NCI-H748 (cell line): Measurements from ENCODE around the gene MEF2D.

Experiments used
- DNase-seq: peaks from one replicate; lab custom pipeline; 2025; ENCODE audit not compliant: unreplicated experiment; lab: John Stamatoyannopoulos, UW

Gene MEF2D

DNA sequence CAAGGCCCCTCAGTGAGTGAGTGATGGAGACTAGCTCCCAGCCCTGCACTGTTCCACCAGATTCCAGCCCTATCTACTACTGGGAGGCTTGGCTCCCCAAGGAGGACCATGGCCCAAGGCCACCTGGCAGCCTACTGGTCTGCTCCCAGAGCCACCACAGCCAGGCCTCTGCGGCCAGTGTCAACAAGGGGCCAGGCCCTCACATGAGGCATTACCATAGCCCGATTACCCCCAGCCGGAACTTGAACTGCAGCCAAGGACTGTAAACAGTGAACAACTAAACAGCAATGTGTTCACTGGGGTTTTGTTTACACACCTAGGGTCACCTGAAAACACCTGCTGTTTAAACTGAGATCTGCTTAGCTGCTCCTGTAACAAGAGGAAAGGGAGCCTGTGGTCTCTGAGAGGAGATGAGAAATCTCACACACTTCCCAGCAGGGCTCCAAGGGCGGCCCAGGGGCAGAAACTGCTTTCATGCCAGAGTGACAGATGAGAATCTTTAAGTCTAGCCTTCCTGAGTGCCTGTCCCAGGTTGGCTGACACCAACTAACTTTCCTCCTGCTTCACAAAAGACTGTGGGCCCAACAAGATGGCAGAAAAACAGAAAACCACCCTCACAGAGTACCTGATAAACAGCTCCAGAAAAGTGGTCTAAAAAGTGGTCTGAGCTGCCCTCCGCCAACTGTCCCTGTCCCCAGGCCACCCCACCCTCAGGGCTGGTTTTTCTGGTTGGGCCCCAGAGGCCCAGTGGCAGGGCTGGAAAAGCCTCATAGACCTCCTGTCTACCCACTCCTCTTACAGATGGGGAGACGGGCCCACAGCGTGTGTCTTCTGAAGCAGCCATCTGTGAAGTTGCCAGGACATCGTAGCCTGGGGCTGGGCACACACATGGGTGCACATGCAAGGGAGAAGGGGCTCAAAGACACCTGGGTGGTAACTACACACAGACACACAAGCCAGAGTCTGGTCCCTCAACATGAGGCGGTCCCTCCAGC, 28.8 kb downstream of the MEF2D start:
- DNase-seq, result peak; percentile 98

- DNase-seq, result no peak
These were observed 30.1 kb downstream of the MEF2D start for GRCh38 chr1:156470473-156470872.

DNA sequence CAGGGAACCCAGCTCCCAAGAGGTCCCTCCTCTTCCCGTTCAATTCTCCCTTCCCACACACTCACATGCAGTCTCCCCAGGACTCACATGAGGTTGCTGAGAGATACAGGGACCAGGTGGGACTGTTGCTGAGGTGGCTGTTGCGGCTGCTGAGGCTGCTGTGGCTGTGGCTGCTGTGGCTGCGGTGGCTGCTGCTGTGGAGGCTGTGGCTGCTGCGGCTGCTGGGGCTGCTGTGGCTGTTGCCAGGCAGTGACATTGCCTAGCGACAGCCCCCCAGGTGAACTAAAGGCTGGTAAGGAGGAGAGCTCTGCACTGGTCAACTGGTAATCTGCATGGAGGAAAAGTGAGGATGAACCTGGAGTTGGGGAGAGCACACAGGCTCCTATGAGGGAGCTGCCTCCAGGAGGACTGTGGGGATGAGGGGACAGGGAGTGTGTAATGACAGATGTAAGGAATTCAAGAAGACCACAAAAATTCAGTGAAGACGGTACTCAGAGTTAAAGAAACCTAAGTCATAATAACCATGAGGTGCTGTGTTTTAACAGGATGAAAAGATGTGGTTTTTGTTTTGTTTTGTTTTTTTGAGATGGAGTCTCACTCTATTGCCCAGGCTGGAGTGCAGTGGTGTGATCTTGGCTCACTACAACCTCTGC, 31.8 kb downstream of the MEF2D start:
- DNase-seq, result no peak

GRCh38 chr1:156467906-156468305, 32.7 kb downstream of the MEF2D start:
- no peak for DNase-seq

DNA sequence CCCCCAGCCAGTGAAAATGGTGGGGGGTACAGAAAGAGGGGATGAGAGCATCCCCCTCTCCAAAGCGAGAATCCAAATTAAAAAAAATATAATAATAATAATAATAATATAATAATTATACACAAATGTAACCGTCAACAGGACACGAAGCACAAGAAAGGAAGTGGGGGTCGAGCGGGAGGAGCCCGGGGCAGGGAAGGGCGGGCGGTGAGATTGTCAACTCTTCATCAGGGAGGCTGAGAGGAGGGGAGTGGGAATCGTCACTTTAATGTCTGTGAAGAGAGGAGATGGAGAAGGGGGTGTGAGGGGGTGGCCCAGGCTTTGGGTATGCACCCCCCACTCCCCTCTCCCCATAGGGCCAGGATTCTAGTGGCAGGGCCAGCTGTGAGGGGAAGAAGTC, 33.2 kb downstream of the MEF2D start:
- no peak for DNase-seq

DNA sequence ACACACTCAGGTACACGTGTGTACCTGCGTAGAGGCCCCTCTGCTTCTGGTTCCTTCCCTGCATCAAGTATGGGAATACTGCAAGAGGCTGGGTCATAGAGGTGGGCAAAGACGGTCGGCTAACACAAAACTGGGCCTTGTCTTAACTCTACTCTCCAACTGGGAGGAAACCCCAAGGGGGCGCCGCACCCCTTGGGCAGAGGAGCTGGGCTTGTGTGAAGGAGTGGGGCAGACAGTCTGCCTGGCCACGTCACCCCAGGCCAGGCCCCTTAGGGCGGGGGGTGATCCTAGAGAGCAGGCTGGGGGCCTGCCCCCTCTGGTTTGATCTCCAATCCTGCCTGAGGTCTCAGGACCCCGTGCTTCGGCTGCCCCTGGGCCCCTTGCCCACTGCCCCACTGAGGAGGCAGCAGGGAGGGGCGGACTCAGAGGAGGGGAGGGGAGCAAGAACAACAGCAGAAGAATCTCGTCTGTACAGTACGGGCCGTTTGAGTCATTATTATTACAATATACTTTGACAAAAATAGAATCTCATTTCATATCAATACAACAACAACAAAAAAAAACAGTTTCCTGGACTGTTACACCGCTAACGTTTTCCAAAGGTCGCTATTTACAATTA, 34.7 kb downstream of the MEF2D start:
- DNase-seq, result peak; percentile 16

GRCh38 chr1:156464825-156465452, 35.6 kb downstream of the MEF2D start:
- no peak for DNase-seq

DNA sequence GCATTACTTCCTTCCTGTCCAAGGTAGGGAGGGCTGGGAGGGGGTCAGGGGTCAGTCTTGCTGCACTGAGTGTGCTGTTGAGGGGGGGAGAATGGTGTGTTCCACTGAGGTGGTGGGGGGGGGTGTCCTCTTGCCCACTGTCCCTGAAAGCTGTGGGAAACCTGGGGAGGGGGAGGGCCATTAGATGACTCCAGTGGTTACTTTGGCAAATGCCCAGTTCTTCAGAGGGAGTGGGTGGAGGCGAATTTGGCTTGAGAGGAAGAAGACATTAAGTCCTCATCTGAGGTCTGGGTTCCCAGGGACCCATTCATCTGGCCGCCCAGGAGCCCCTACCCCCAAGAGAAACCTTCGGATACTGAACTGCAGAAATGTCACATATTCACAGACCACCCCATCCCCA, 36.2 kb downstream of the MEF2D start:
- no peak for DNase-seq

- DNase-seq, result no peak
These were observed 36.7 kb downstream of the MEF2D start for GRCh38 chr1:156463874-156464273.

DNA sequence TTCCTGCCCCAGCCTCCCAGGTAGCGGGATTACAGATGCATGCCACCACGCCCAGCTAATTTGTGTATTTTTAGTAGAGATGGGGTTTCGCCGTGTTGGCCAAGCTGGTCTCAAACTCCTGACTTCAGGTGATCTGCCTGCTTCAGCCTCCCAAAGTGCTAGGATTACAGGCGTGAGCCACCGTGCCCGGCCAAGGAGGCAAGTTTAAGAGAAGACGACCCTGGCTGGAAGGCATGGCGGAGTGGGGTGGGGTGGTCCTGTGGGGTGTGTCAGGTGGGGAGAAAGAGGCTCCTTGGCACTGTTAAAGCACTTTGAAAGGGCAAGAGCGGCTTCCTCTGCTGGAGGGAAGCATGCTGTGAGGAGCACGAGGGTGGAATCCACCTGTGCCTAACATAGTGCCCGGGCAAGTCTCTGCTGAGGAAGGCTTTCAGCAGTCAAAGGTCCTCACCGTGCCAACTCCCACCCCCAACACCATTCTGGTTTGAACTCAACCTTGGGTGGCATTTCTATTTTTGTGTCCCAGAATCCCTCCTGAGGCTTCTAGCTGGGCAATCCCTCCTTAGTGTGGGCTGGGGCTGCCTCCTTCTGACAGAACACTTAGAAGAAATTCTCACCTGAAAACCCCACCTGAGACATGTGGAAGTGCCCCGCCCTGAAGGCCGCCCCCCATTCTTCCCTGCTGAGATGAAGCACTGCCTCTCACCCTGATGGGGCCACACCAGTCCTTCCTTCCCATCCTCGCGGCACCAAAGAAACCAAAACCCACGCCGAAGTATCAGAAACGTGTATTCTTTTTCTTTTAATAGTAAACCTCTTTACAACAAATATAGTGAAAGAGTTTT, 37.4 kb downstream of the MEF2D start:
- no peak for DNase-seq

DNA sequence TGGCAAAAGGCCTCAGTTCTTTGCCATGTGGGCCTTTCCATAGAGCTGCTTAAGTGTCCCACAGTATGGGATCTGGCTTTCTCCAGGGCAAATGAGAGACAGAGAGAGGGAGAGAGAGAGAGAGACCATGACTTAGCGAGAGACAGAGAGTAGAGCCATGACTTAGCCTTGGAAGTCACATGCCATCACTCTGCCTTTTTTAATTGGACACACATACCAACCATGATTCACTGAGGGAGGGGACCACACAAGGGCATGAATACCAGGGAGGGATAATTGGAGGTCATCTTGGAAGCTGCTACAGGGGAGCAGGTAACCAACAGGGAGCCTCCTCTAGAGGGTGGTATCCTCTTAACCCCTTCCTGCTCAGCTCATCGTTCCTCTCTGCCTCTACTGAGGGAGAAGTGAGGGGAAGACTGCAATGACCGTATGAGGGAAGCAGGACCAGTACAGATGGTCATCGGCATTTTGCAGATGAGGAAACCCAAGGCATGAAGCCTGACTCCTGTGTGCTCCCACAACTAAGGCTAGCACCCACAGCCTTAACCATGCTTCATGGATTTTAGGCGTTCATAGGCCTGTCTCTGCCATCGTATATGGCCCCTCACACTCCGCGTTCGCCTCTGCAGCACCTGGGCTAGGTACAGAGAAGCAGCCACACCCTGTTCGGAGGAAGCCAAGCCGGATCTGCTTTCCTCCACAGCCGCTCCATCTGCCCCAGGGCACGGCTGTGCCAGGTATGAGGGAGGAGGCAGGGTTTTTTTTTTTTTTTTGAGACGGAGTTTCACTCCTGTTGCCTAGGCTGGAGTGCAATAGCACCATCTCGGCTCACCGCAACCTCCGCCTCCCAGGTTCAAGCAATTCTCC, 38.6 kb downstream of the MEF2D start:
- no peak for DNase-seq

DNA sequence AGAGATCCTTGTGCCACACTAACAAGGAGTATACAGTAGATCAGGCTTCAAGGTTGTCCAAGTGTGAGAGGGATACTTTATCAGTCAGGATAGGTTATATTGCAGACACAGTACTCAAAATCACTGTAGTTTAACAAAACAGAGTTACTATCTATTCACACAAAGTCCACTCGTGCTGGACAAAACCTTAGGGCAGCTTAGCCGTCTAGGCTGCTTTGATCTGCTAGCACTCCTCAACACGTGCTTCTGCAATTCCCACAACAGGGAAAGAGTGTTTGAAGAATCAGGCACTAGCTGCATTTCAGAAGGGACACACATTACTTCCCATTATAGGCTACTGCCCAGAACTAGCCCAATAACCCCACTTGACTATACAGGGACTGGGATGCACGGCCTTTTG, 39.5 kb downstream of the MEF2D start:
- DNase-seq, result no peak

DNA sequence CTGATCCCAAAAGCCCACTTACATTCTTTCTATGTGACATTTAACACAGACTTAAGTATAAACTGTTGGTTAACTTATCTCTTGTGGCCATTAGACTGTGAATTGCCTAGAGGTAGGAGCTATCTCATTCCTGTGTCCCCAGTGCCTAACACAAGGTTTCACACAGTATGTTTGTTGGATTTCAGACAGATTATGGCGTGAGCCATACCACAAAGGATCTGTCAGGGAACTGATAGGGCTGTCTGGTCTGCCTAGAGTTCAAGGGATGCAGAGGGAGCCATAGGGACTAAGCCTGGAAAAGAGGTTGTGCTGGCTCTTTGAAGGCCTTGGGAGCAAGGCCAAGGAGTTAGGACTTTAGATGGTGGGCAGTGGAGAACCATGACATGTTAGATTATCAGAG, 40.0 kb downstream of the MEF2D start:
- no peak for DNase-seq

- DNase-seq, result no peak
These were observed 42.4 kb downstream of the MEF2D start for GRCh38 chr1:156458181-156458503.

- peak; percentile 99 for DNase-seq
These were observed 43.7 kb downstream of the MEF2D start for GRCh38 chr1:156456625-156457465.

GRCh38 chr1:156455362-156455761, 45.2 kb downstream of the MEF2D start:
- no peak for DNase-seq

DNA sequence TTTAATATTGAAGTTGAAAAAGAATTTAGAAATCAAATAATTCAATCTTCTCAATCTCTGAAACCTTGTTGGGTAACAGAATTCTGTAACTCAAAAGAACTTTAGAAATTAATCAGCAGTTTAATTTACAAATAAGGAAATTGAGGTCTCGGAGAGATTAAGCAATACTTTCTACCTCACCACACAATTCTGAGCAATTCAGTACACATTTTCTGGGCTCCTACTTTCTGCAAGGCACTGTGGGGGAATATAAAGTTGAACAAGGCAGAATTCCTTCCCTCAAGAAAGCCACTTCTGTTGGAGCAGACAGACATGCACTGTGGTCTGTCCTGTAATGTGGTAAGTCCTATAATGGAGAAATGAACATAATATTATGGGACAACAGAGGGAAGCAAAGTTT, 47.7 kb downstream of the MEF2D start:
- no peak for DNase-seq

- no peak for DNase-seq
These were observed 48.9 kb downstream of the MEF2D start for GRCh38 chr1:156451505-156452160.
